ENCODE measurements around the gene INPP5D.

The INPP5D gene

GRCh38 chr2:233251306-233252116 lies 191.4 kb downstream of the INPP5D start, which contains the start of gene ATG16L1:
Gene ATG16L1 (plus strand): TSS chr2:233251673. CDS start chr2:233251828, 155 bp downstream.
- H3K4me3 ChIP-seq (ENCODE audit: control insufficient read depth, low read depth, low read length), result peak within 1 kb of the TSS; percentile 80
- TF ChIP-seq, protein P1, sequence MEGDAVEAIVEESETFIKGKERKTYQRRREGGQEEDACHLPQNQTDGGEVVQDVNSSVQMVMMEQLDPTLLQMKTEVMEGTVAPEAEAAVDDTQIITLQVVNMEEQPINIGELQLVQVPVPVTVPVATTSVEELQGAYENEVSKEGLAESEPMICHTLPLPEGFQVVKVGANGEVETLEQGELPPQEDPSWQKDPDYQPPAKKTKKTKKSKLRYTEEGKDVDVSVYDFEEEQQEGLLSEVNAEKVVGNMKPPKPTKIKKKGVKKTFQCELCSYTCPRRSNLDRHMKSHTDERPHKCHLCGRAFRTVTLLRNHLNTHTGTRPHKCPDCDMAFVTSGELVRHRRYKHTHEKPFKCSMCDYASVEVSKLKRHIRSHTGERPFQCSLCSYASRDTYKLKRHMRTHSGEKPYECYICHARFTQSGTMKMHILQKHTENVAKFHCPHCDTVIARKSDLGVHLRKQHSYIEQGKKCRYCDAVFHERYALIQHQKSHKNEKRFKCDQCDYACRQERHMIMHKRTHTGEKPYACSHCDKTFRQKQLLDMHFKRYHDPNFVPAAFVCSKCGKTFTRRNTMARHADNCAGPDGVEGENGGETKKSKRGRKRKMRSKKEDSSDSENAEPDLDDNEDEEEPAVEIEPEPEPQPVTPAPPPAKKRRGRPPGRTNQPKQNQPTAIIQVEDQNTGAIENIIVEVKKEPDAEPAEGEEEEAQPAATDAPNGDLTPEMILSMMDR (IDR thresholded peaks at IDR 0.05; ENCODE audit: control insufficient read depth, insufficient read depth, low read depth, low read length, missing control alignments), result peak; percentile 95
- DNase-seq (ENCODE audit: low read depth), result peak; percentile 77

DNA sequence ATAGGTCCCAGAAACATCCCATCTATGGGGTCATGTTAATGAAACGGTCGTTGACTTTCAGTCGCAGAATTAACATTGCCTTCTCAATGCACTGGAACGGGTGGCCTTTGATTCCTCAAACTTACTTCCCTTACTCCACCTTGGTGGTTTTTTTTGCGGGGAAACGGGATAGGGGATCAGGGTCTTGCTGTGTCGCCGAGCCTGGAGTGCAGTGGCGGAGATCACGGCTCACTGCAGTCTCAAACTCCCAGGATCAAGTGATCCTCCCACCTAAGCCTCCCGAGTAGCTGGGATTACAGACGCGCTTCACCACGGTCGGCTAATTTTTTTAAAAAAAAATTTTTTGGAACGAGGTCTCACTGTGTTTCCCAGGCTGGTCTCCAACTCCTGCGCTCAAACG lies 192.1 kb downstream of the INPP5D start:
- DNase-seq (ENCODE audit: low read depth), result no peak
- TF ChIP-seq, protein P1 (IDR thresholded peaks at IDR 0.05; ENCODE audit: control insufficient read depth, insufficient read depth, low read depth, low read length, missing control alignments), result no peak
- peak overlapping the region; percentile 80 for H3K4me3 ChIP-seq (ENCODE audit: control insufficient read depth, low read depth, low read length)

GRCh38 chr2:233255151-233255550 lies 195.0 kb downstream of the INPP5D start:
- no peak overlapping the region for H3K4me3 ChIP-seq (ENCODE audit: control insufficient read depth, low read depth, low read length)
- DNase-seq (ENCODE audit: low read depth), result no peak
- TF ChIP-seq, protein P1 (IDR thresholded peaks at IDR 0.05; ENCODE audit: control insufficient read depth, insufficient read depth, low read depth, low read length, missing control alignments), result no peak

GRCh38 chr2:233256048-233256447 lies 195.9 kb downstream of the INPP5D start:
- TF ChIP-seq, protein P1 (IDR thresholded peaks at IDR 0.05; ENCODE audit: control insufficient read depth, insufficient read depth, low read depth, low read length, missing control alignments), result no peak
- no peak for DNase-seq (ENCODE audit: low read depth)

More at GRCh38 chr2:233256048-233256447, 195.9 kb downstream of the INPP5D start:
- no peak overlapping the region for H3K4me3 ChIP-seq (ENCODE audit: control insufficient read depth, low read depth, low read length)

Measured in AG09309 (cell line).